PFSK-1 (cell line): ENCODE data around the gene PADI1.

ENCODE experiments used
- FOXP2 ChIP-seq: optimal IDR thresholded peaks from 2 replicates; pipeline ENCODE3; 2011; ENCODE audit warnings: borderline replicate concordance, control low read depth, inconsistent platforms; ENCODE audit not compliant: insufficient read depth; ENCODE audit errors: extremely low read length, extremely low read depth
- POLR2AphosphoS5 ChIP-seq: IDR thresholded peaks from 2 replicates; pipeline ENCODE4 v1.6.1; 2012; ENCODE audit warnings: low read depth, mild to moderate bottlenecking, control low read depth, low read length, moderate library complexity
- REST ChIP-seq, 2 experiments: IDR thresholded peaks; 2 replicates each; pipeline versions ENCODE4 v1.6.1 to v1.8.0; 2011 to 2012; ENCODE audit warnings: low read depth in 2 of 2, low read length in 2 of 2, control low read depth in 1 of 2, inconsistent platforms in 1 of 2, mild to moderate bottlenecking in 1 of 2, moderate library complexity in 1 of 2; ENCODE audit not compliant: insufficient read depth in 1 of 2
- SIN3A ChIP-seq: IDR thresholded peaks from 2 replicates; pipeline ENCODE4 v1.6.1; 2012; ENCODE audit warnings: mild to moderate bottlenecking, low read length, moderate library complexity, borderline replicate concordance; ENCODE audit not compliant: insufficient read depth
- TAF1 ChIP-seq: IDR thresholded peaks from 2 replicates; pipeline ENCODE4 v1.6.1; 2012; ENCODE audit warnings: low read length, control low read depth, borderline replicate concordance; ENCODE audit not compliant: insufficient read depth

Gene PADI1

GRCh38 chr1:17277511-17278159 is 72.7 kb downstream of the PADI1 start:
- TF ChIP-seq POLR2AphosphoS5 (no peak), REST (IDR thresholded peaks at IDR 0.05; ENCODE audit: insufficient read depth in 1 of 2, low read depth in 2 of 2, low read length in 2 of 2) (no peak), TAF1 (no peak), SIN3A (no peak), FOXP2 (no peak)

- TF ChIP-seq SIN3A: no peak
Measured at GRCh38 chr1:17278996-17279830, 74.3 kb downstream of the PADI1 start.

GRCh38 chr1:17280436-17280835 is 75.5 kb downstream of the PADI1 start:
- TF ChIP-seq TAF1 (no peak), REST (IDR thresholded peaks at IDR 0.05; ENCODE audit: insufficient read depth in 1 of 2, low read depth in 2 of 2, low read length in 2 of 2) (no peak), FOXP2 (no peak), POLR2AphosphoS5 (no peak), SIN3A (no peak)

- TF ChIP-seq POLR2AphosphoS5 (no peak), FOXP2 (no peak), REST (IDR thresholded peaks at IDR 0.05; ENCODE audit: insufficient read depth in 1 of 2, low read depth in 2 of 2, low read length in 2 of 2) (no peak), TAF1 (no peak), SIN3A (no peak)
Measured at GRCh38 chr1:17280894-17281293, 76.0 kb downstream of the PADI1 start.

GRCh38 chr1:17281775-17282181 is 76.8 kb downstream of the PADI1 start:
- no peak for TF ChIP-seq REST (IDR thresholded peaks at IDR 0.05; ENCODE audit: insufficient read depth in 1 of 2, low read depth in 2 of 2, low read length in 2 of 2)
- no peak for TF ChIP-seq SIN3A
- TF ChIP-seq FOXP2: no peak
